ENCODE data around the gene KRTAP20-2. TPM values are rescaled to one million over a fixed set of nuclear protein-coding genes. Genes with fewer than 3 reads are reported as not detected.

The KRTAP20-2 gene
- total RNA-seq, 1 donor from 2014 or later: not detected

GRCh38 chr21:30652891-30653290 is 17.9 kb downstream of the KRTAP20-2 start:
- Mint-ChIP-seq H3K4me1 (ENCODE audit: low read depth, unreplicated experiment) (peaks cover 6% of the 10 kb centered on the region), H3K27ac (ENCODE audit: unreplicated experiment) (no peak overlapping the region), H3K36me3 (ENCODE audit: low read depth, unreplicated experiment) (no peaks in the 10 kb centered on the region), H3K27me3 (ENCODE audit: low read depth, unreplicated experiment) (no peaks in the 10 kb centered on the region), H3K9me3 (ENCODE audit: unreplicated experiment) (no peaks in the 10 kb centered on the region), H3K4me3 (ENCODE audit: unreplicated experiment) (no peak overlapping the region)
- no peaks in the 10 kb centered on the region for H3K36me3 ChIP-seq (ENCODE audit: insufficient read depth, low read length)
- DNase-seq (ENCODE audit: low read depth) (no peak), FAIRE-seq (no peak)
- no peak overlapping the region for H3K4me2 ChIP-seq (ENCODE audit: low read length)
- no peaks in the 10 kb centered on the region for H3K9me3 ChIP-seq (ENCODE audit: insufficient read depth, low read depth, low read length)
- H3K27ac ChIP-seq (ENCODE audit: low read depth, low read length): no peak overlapping the region
- no peaks in the 10 kb centered on the region for H4K20me1 ChIP-seq (ENCODE audit: insufficient read depth, low read length)
- TF ChIP-seq, protein P1, sequence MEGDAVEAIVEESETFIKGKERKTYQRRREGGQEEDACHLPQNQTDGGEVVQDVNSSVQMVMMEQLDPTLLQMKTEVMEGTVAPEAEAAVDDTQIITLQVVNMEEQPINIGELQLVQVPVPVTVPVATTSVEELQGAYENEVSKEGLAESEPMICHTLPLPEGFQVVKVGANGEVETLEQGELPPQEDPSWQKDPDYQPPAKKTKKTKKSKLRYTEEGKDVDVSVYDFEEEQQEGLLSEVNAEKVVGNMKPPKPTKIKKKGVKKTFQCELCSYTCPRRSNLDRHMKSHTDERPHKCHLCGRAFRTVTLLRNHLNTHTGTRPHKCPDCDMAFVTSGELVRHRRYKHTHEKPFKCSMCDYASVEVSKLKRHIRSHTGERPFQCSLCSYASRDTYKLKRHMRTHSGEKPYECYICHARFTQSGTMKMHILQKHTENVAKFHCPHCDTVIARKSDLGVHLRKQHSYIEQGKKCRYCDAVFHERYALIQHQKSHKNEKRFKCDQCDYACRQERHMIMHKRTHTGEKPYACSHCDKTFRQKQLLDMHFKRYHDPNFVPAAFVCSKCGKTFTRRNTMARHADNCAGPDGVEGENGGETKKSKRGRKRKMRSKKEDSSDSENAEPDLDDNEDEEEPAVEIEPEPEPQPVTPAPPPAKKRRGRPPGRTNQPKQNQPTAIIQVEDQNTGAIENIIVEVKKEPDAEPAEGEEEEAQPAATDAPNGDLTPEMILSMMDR (IDR thresholded peaks at IDR 0.05; ENCODE audit: insufficient read depth, low read depth, low read length): no peak
- TF ChIP-seq EZH2 (IDR thresholded peaks at IDR 0.05; ENCODE audit: insufficient read depth, low read length): no peak
- H3K4me3 ChIP-seq (ENCODE audit: insufficient read depth, low read depth, low read length): no peak overlapping the region
- no peaks in the 10 kb centered on the region for H3K79me2 ChIP-seq (ENCODE audit: insufficient read depth, low read length)
- H2AFZ ChIP-seq (ENCODE audit: low read depth, low read length): no peak overlapping the region
- no peaks in the 10 kb centered on the region for H3K27me3 ChIP-seq (ENCODE audit: insufficient read depth, low read length)
- H3K4me1 ChIP-seq (ENCODE audit: insufficient read depth, low read length): no peaks in the 10 kb centered on the region
- no peak overlapping the region for H3K9ac ChIP-seq (ENCODE audit: low read length)

DNA sequence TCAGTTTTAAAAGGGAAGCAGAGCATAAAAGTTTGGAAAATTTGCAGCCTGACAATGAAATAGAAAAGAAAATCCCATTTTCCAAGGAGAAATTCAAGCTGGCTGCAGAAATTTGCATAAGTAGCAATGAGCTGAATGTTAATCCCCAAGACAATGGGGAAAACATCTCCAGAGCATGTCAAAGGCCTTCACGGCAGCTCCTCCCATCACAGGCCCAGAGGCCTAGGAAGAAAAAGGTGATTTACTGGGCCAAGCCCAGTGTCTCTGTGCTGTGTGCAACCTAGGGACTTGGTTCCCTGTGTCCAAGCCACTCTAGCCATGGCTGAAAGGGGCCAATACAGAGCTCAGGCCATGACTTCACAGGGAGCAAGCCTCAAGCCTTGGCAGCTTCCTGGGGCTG is 33.8 kb downstream of the KRTAP20-2 start:
- H3K9me3 ChIP-seq (ENCODE audit: insufficient read depth, low read depth, low read length): peaks cover 4% of the 10 kb centered on the region
- H2AFZ ChIP-seq (ENCODE audit: low read depth, low read length): no peak overlapping the region
- no peak overlapping the region for H3K27ac ChIP-seq (ENCODE audit: low read depth, low read length)
- no peak overlapping the region for H3K4me3 ChIP-seq (ENCODE audit: insufficient read depth, low read depth, low read length)
- no peaks in the 10 kb centered on the region for H3K27me3 ChIP-seq (ENCODE audit: insufficient read depth, low read length)
- no peak overlapping the region for H3K4me2 ChIP-seq (ENCODE audit: low read length)
- no peaks in the 10 kb centered on the region for H3K36me3 ChIP-seq (ENCODE audit: insufficient read depth, low read length)
- no peak overlapping the region for H3K27ac Mint-ChIP-seq (ENCODE audit: unreplicated experiment)
- no peak overlapping the region for H3K4me3 Mint-ChIP-seq (ENCODE audit: unreplicated experiment)
- no peak for TF ChIP-seq EZH2 (IDR thresholded peaks at IDR 0.05; ENCODE audit: insufficient read depth, low read length)
- TF ChIP-seq, protein P1 (IDR thresholded peaks at IDR 0.05; ENCODE audit: insufficient read depth, low read depth, low read length): no peak
- no peak for FAIRE-seq
- H3K36me3 Mint-ChIP-seq (ENCODE audit: low read depth, unreplicated experiment): no peaks in the 10 kb centered on the region
- no peaks in the 10 kb centered on the region for H4K20me1 ChIP-seq (ENCODE audit: insufficient read depth, low read length)
- no peak overlapping the region for H3K9ac ChIP-seq (ENCODE audit: low read length)
- H3K4me1 Mint-ChIP-seq (ENCODE audit: low read depth, unreplicated experiment): no peaks in the 10 kb centered on the region
- H3K4me1 ChIP-seq (ENCODE audit: insufficient read depth, low read length): no peaks in the 10 kb centered on the region
- no peaks in the 10 kb centered on the region for H3K27me3 Mint-ChIP-seq (ENCODE audit: low read depth, unreplicated experiment)
- DNase-seq (ENCODE audit: low read depth): no peak
- no peaks in the 10 kb centered on the region for H3K9me3 Mint-ChIP-seq (ENCODE audit: unreplicated experiment)
- H3K79me2 ChIP-seq (ENCODE audit: insufficient read depth, low read length): no peaks in the 10 kb centered on the region

DNA sequence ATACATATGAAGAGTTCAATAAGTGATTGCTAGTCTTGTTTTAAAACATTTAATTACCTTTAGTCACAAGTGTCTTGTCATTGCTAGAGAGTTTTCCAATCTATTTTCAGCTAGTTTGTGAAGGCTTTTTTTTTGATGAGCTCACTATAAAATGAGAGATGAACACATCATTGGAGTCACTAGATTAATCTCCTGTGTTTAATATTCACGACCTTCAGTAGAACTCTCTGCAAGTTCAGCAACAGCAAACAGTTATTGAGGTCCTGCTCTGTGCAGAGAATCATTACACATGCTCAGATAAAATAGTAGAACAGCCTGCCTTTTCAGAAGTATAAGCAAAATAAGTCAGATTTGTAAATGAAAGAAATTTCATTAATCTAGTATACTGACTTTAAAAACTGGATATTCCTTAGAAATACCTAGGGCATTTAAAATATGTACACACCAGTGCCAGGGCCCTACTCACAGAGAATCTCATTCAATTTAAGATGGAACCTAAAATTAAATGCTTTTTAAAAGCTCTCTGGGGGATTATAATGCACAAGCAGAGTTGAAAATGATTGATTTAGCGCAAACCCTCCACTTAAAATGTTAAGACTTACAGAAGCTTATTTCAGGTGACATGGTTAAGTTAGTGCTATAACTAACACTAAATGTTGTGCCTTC is 38.1 kb downstream of the KRTAP20-2 start:
- H3K4me1 Mint-ChIP-seq (ENCODE audit: low read depth, unreplicated experiment): peaks cover 14% of the 10 kb centered on the region
- TF ChIP-seq EZH2 (IDR thresholded peaks at IDR 0.05; ENCODE audit: insufficient read depth, low read length): no peak
- TF ChIP-seq, protein P1 (IDR thresholded peaks at IDR 0.05; ENCODE audit: insufficient read depth, low read depth, low read length): no peak
- no peaks in the 10 kb centered on the region for H3K79me2 ChIP-seq (ENCODE audit: insufficient read depth, low read length)
- no peak overlapping the region for H3K27ac ChIP-seq (ENCODE audit: low read depth, low read length)
- FAIRE-seq (no peak), DNase-seq (ENCODE audit: low read depth) (no peak)
- H3K9me3 Mint-ChIP-seq (ENCODE audit: unreplicated experiment): no peaks in the 10 kb centered on the region
- H3K9ac ChIP-seq (ENCODE audit: low read length): no peak overlapping the region
- no peaks in the 10 kb centered on the region for H3K4me1 ChIP-seq (ENCODE audit: insufficient read depth, low read length)
- H3K9me3 ChIP-seq (ENCODE audit: insufficient read depth, low read depth, low read length): peaks cover 4% of the 10 kb centered on the region
- H3K4me2 ChIP-seq (ENCODE audit: low read length): no peak overlapping the region
- H3K27ac Mint-ChIP-seq (ENCODE audit: unreplicated experiment): no peak overlapping the region
- H3K36me3 ChIP-seq (ENCODE audit: insufficient read depth, low read length): no peaks in the 10 kb centered on the region
- no peak overlapping the region for H3K4me3 Mint-ChIP-seq (ENCODE audit: unreplicated experiment)
- H3K4me3 ChIP-seq (ENCODE audit: insufficient read depth, low read depth, low read length): no peak overlapping the region
- H3K27me3 Mint-ChIP-seq (ENCODE audit: low read depth, unreplicated experiment): no peaks in the 10 kb centered on the region
- no peak overlapping the region for H2AFZ ChIP-seq (ENCODE audit: low read depth, low read length)
- no peaks in the 10 kb centered on the region for H3K27me3 ChIP-seq (ENCODE audit: insufficient read depth, low read length)
- no peaks in the 10 kb centered on the region for H3K36me3 Mint-ChIP-seq (ENCODE audit: low read depth, unreplicated experiment)
- H4K20me1 ChIP-seq (ENCODE audit: insufficient read depth, low read length): no peaks in the 10 kb centered on the region

All from astrocyte (in vitro differentiated cells and primary cell).